ENCODE results near the gene PITPNM1.

PITPNM1 gene

DNA sequence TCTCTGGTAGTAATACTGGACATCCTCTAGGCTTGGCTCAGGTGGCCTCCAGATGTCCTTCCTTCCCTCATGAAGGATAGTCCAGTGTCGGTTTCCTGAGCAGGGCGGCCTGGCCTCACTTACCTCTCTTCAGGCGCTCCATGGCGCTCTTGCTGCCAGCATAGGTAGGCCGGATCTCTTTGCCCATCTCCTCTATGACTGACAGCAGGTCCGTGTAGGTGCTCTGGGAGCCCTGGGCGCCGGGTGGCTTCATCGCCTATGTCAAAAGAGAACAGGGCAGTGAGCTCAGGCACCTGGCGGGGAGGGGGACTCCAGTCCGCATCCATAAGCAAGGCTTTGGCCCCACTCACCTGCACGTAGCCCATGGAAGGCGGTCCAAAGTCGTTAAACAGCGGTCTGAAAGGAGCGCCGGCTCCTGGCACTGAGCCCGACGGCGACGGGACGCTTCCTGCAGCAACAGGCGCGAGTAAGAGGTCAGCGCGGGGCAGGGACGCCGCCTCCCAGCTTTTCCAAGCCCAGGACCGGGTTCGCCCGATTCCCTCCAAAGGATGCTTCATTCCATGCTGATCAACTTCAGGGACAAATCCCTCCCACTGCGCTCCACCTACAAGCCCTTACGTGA is 2.2 kb upstream of the PITPNM1 start:
- peak; percentile 49 for DNase-seq (ENCODE audit: low read depth, low spot score)
- no peaks in the 10 kb centered on the region for H3K9me3 ChIP-seq (ENCODE audit: insufficient read depth, low read length)
- peaks cover 22% of the 10 kb centered on the region for H3K36me3 ChIP-seq (ENCODE audit: insufficient read depth, insufficient read length, low read length)
- no peak for TF ChIP-seq YY1 (IDR thresholded peaks at IDR 0.05; ENCODE audit: insufficient read depth, insufficient read length)
- TF ChIP-seq ZNF274 (IDR thresholded peaks at IDR 0.05; ENCODE audit: low read depth, low read length), result no peak
- TF ChIP-seq SUZ12 (IDR thresholded peaks at IDR 0.05; ENCODE audit: extremely low read depth, insufficient read depth, insufficient read length), result no peak
- peak overlapping the region; percentile 97 for H3K4me3 ChIP-seq (ENCODE audit: insufficient read length, low read depth)
- peak overlapping the region; percentile 79 for H3K9ac ChIP-seq (ENCODE audit: insufficient read length, low read depth)
- peaks cover 12% of the 10 kb centered on the region for H3K27me3 ChIP-seq (ENCODE audit: insufficient read depth, insufficient read length)
- H3K4me1 ChIP-seq (ENCODE audit: insufficient read depth, insufficient read length), result peaks cover 30% of the 10 kb centered on the region

GRCh38 chr11:67506426-67507051 is 1.4 kb upstream of the PITPNM1 start:
- TF ChIP-seq YY1 (IDR thresholded peaks at IDR 0.05; ENCODE audit: insufficient read depth, insufficient read length) (no peak), ZNF274 (IDR thresholded peaks at IDR 0.05; ENCODE audit: low read depth, low read length) (no peak), SUZ12 (IDR thresholded peaks at IDR 0.05; ENCODE audit: extremely low read depth, insufficient read depth, insufficient read length) (no peak)
- Histone ChIP-seq H3K27me3 (ENCODE audit: insufficient read depth, insufficient read length) (peaks cover 12% of the 10 kb centered on the region), H3K36me3 (ENCODE audit: insufficient read depth, insufficient read length, low read length) (peaks cover 30% of the 10 kb centered on the region), H3K9ac (ENCODE audit: insufficient read length, low read depth) (peak overlapping the region; percentile 79), H3K9me3 (ENCODE audit: insufficient read depth, low read length) (no peaks in the 10 kb centered on the region), H3K4me1 (ENCODE audit: insufficient read depth, insufficient read length) (peaks cover 34% of the 10 kb centered on the region), H3K4me3 (ENCODE audit: insufficient read length, low read depth) (no peak overlapping the region)
- no peak for DNase-seq (ENCODE audit: low read depth, low spot score)

DNA sequence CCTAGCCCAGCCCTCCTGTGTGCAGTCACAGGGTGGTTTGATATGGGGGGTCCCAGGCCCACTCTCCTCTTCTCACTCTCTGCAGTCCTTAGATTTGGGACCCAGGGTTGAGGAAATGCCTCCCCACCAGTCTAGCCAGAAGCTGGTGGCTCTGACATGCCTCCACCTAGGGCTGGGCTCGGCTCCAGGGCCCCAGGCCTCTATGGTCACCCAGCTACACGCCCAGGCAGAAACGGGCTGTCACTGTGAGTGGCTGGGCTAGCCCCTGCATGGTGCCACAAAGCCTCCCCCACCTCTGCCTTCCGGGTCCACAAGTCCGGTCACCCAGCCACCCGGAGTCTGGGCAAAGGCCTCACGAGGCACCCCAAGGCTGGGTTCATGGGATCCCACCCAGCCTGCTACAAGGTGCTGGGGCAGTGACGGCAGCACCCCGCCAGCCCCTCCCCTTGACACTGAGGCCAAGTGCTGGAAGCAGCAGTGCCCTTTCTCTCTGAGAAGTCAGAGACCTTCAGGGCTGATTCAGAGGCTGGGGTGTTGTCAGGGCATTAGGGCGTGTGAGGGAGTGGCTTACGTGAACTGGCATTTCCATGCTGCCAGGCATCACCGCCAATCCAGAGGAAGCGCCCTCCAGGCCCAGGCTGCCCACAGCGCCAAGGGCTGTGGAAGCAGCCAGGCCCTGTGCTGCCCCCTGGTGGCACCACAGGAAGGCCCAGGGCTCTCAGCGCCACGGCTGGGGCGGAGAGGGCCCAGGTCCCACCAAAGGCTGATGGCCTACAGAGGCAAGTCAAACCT is 638 bp upstream of the PITPNM1 start:
- peaks cover 34% of the 10 kb centered on the region for H3K4me1 ChIP-seq (ENCODE audit: insufficient read depth, insufficient read length)
- peaks cover 37% of the 10 kb centered on the region for H3K36me3 ChIP-seq (ENCODE audit: insufficient read depth, insufficient read length, low read length)
- peaks cover 8% of the 10 kb centered on the region for H3K27me3 ChIP-seq (ENCODE audit: insufficient read depth, insufficient read length)
- no peaks in the 10 kb centered on the region for H3K9me3 ChIP-seq (ENCODE audit: insufficient read depth, low read length)
- peak overlapping the region; percentile 74 for H3K9ac ChIP-seq (ENCODE audit: insufficient read length, low read depth)
- TF ChIP-seq YY1 (IDR thresholded peaks at IDR 0.05; ENCODE audit: insufficient read depth, insufficient read length), result no peak
- TF ChIP-seq SUZ12 (IDR thresholded peaks at IDR 0.05; ENCODE audit: extremely low read depth, insufficient read depth, insufficient read length), result no peak
- no peak for TF ChIP-seq ZNF274 (IDR thresholded peaks at IDR 0.05; ENCODE audit: low read depth, low read length)
- DNase-seq (ENCODE audit: low read depth, low spot score), result peak; percentile 79
- peak overlapping the region; percentile 33 for H3K4me3 ChIP-seq (ENCODE audit: insufficient read length, low read depth)

DNA sequence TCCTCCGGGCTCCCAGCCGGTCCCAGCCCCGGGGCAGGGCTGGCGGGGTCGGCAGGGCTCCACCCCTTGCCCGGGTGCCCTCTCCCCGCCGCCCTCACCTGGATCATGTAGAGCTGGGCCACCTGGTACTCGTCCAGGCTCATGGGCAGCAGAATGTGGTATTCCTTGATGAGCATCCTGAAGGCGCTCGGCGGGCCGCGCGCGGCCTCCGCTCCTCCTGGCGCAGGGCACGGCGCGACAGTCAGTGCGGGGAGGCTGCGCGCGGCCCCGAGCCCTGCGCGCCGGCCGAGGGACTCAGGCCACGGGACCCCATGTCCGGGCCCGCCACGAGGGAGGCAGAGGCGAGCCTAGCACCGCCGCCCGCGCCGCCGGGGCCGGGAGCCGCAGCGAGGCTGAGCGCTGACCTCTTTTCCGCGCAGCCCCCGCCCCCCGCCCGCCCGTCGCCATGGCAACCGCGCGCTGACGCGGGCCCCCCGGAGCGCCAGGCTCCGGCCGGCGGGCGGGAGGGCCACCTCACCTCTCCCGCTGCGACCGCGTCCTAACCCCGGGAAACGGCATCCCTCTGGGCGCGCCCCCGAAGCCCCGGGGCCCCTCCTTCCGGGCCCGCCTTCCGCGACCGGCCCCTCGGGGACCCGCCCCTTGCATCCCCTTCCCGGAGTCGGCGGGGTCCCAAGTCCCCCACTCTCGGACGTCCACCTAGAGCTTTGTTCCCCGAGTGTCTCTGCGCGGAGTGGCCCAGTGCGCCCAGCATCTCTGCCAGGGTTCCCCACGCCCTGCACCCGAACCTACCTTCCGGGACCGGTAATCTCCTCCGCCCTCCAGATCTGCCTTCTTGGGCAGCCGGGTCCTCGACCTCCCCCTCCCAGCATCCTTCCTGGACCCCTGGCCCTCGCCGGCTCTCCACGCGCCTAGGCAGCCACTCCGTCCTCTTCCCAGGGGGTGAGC is 886 bp downstream of the PITPNM1 start:
- TF ChIP-seq ZNF274 (IDR thresholded peaks at IDR 0.05; ENCODE audit: low read depth, low read length) (no peak), YY1 (IDR thresholded peaks at IDR 0.05; ENCODE audit: insufficient read depth, insufficient read length) (no peak), SUZ12 (IDR thresholded peaks at IDR 0.05; ENCODE audit: extremely low read depth, insufficient read depth, insufficient read length) (no peak)
- Histone ChIP-seq H3K4me1 (ENCODE audit: insufficient read depth, insufficient read length) (peaks cover 34% of the 10 kb centered on the region), H3K9me3 (ENCODE audit: insufficient read depth, low read length) (no peaks in the 10 kb centered on the region), H3K4me3 (ENCODE audit: insufficient read length, low read depth) (peak overlapping the region; percentile 98), H3K36me3 (ENCODE audit: insufficient read depth, insufficient read length, low read length) (peaks cover 51% of the 10 kb centered on the region), H3K27me3 (ENCODE audit: insufficient read depth, insufficient read length) (peaks cover 8% of the 10 kb centered on the region), H3K9ac (ENCODE audit: insufficient read length, low read depth) (peak overlapping the region; percentile 97)
- no peak for DNase-seq (ENCODE audit: low read depth, low spot score)

DNA sequence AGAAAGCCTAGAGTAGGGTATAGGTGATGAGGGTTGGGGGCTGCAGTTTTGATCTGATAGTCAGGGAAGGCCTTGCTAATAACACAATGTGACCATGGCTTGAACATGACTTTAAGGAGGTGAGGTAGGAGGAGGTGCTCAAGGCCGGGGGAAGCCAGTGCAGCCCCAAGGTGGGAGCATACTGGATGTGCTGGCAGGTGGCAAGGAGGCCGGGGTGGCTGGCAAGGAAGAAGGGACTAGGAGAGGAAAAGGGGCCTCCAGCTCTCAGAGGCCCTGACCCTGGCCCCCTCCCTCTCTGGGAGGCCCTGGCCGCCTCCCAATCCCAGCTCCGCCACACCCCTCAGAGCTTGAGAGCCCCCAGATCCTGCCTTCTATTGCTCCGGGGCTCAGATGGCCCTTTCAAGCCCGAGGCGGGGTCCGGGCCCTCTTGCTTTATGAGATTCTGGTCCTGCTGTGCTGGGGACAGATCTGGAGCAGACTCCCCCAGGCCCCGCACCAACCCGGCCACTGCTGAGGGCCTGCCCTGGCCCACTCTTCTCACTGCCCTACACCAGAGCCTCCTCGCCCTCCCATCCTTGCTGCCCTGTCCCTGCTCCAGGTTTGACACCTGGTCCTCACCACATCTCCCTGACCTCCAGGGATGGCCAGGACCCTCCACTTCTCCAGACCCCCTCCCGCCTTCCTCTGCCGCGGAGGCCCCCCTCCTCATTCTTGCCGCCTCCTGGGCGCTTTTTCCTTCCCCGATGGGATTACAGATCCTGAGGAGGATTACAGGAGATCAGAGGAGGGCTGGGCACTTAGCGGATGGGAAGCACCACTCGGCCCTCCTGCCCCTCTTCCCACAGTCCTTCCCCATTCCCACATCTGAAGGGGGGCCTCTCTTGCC is 1.8 kb downstream of the PITPNM1 start:
- Histone ChIP-seq H3K27me3 (ENCODE audit: insufficient read depth, insufficient read length) (peaks cover 8% of the 10 kb centered on the region), H3K9ac (ENCODE audit: insufficient read length, low read depth) (peak overlapping the region; percentile 87), H3K4me3 (ENCODE audit: insufficient read length, low read depth) (peak overlapping the region; percentile 98), H3K9me3 (ENCODE audit: insufficient read depth, low read length) (no peaks in the 10 kb centered on the region), H3K4me1 (ENCODE audit: insufficient read depth, insufficient read length) (peaks cover 37% of the 10 kb centered on the region), H3K36me3 (ENCODE audit: insufficient read depth, insufficient read length, low read length) (peaks cover 58% of the 10 kb centered on the region)
- TF ChIP-seq SUZ12 (IDR thresholded peaks at IDR 0.05; ENCODE audit: extremely low read depth, insufficient read depth, insufficient read length) (no peak), YY1 (IDR thresholded peaks at IDR 0.05; ENCODE audit: insufficient read depth, insufficient read length) (no peak), ZNF274 (IDR thresholded peaks at IDR 0.05; ENCODE audit: low read depth, low read length) (no peak)
- DNase-seq (ENCODE audit: low read depth, low spot score), result no peak

Data from NT2/D1 (cell line).